AG04450 (cell line): ENCODE data around the gene NOXA1. TPM values are rescaled to one million over a fixed set of nuclear protein-coding genes. Genes with fewer than 3 reads are reported as not detected.
"Not testable (repeated sequence)": the region's sequence is repeated elsewhere in the genome, so short reads cannot be mapped to it uniquely, and the experiment has no call there.

Experiments used
- CTCF ChIA-PET: fragments of 300-600, 350-600 bp; formaldehyde crosslinking; extraction: SDS; loops from one replicate; lab custom pipeline; 2022; ENCODE audit warnings: antibody characterized with exemption, inconsistent platforms; lab: Charles Lee
- POLR2A ChIA-PET: fragments of 350-600 bp; formaldehyde crosslinking; extraction: SDS; loops from one replicate; lab custom pipeline; 2021; ENCODE audit warnings: antibody characterized with exemption, inconsistent platforms; lab: Yijun Ruan, JAX
- DNase-seq: peaks from one replicate; pipeline ENCODE4 v3.0.0-alpha.2; 2011; ENCODE audit warnings: low read depth, low spot score
- H3K27ac ChIP-seq: one replicate; pipeline ENCODE4 v1.5.1; 2012; ENCODE audit warnings: low read depth, low read length, control low read depth
- H3K27me3 ChIP-seq: one replicate; pipeline ENCODE4 v1.6.0; 2012; ENCODE audit warnings: low read length; ENCODE audit not compliant: control insufficient read depth, insufficient read depth
- H3K4me3 ChIP-seq: 2 replicates; pipeline ENCODE4 v1.5.1; 2011; ENCODE audit warnings: mild to moderate bottlenecking, low read depth, low read length, control low read depth
- H3K9me3 ChIP-seq: 2 replicates; pipeline ENCODE4 v1.5.1; 2012; ENCODE audit warnings: low read length; ENCODE audit not compliant: control insufficient read depth, insufficient read depth
- polyA plus RNA-seq: library from polyadenylated mRNA; depleted of rRNA; stranded (reverse); fragments of >200 nt; gene quantifications from 2 replicates; pipeline ENCODE4 v1.2.3, GENCODE V29; 2011
- TF ChIP-seq, protein P1 (sequence below): IDR thresholded peaks from 2 replicates; pipeline ENCODE4 v1.5.1; 2011; ENCODE audit warnings: low read depth, low read length, control low read depth, inconsistent platforms

The NOXA1 gene
- polyA plus RNA-seq, 1 experiment: 0.06 TPM

DNA sequence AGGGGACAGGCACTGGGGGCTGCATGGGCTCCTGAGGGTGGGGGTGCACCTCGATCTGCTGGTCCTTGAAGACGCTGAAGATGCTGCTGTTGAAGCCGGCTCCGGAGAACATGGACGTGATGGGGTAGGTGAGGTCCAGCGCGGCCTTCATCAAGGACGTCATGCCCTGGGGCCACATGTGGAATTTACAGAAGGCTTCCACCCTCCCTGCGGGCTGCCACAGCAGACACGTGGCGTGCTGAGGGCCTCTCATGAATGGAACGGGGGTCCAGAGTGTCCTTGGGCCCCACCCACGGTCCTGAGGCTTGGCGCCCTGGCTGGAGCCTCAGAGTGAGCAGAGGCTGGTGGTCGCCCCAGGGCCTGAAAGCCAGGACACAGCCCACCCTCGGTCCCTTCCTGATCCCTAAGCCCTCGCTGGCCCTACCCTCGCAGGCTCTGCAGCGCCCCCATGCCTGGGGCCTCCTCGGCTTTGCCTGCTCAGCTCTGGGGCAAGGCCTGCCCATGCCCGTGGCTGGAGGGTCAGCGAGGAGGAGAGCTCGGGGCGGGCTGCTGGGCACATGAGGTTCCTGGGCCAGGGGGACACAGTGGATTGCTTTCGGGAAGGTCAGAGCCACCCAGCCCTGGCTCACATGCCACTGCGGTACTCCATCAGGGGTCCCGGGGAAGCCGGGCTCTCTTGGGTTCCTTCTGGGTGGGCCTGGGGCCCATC is 41.3 kb downstream of the NOXA1 start:
- CTCF ChIA-PET: no interaction called here
- POLR2A ChIA-PET: no interaction called here
- TF ChIP-seq, protein P1, sequence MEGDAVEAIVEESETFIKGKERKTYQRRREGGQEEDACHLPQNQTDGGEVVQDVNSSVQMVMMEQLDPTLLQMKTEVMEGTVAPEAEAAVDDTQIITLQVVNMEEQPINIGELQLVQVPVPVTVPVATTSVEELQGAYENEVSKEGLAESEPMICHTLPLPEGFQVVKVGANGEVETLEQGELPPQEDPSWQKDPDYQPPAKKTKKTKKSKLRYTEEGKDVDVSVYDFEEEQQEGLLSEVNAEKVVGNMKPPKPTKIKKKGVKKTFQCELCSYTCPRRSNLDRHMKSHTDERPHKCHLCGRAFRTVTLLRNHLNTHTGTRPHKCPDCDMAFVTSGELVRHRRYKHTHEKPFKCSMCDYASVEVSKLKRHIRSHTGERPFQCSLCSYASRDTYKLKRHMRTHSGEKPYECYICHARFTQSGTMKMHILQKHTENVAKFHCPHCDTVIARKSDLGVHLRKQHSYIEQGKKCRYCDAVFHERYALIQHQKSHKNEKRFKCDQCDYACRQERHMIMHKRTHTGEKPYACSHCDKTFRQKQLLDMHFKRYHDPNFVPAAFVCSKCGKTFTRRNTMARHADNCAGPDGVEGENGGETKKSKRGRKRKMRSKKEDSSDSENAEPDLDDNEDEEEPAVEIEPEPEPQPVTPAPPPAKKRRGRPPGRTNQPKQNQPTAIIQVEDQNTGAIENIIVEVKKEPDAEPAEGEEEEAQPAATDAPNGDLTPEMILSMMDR: no peak

DNA sequence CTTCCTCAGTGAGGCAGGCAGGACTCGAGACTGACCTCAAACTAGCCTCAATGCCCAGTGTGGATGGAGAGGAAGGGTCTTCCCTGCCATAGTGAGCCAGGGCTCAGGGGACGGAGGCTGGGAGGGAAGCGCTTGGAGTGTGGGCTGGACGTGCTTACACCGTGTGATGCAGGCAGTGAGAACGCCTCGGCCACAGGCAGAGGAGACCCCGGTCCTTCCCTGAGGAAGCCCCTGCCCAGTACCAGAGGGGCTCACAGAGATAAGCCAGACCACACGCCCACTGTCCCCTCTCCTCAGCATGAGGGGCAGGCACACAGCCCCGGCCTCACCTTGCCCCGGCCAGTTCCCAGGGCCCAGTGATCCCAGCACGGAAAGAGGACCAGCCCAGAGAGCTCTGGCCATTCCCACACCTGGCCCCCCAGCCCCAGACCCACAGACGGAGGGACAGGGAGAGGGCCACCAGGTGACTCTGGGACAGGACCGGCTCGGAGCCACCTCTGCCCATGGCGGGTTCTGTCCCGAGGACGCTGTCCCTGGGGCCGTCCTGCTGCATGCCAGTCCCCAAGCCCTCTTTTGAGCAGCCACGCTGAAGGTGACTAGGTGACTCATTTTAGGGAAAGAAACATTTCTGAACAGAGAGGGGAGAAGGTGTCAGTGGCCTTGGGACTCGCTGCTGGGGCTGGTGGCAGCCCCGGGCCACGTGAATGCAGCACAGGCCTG is 42.0 kb downstream of the NOXA1 start:
- no peak for DNase-seq
- CTCF ChIA-PET: no interaction called here
- Histone ChIP-seq H3K9me3 (peaks cover 7% of the 10 kb centered on the region; the same call in 1 of the 2 replicates), H3K27ac (no peak overlapping the region), H3K4me3 (no peak overlapping the region), H3K27me3 (peaks cover 15% of the 10 kb centered on the region)
- TF ChIP-seq, protein P1: no peak
- POLR2A ChIA-PET: no interaction called here

More for the DNA sequence above, 41.3 kb downstream of the NOXA1 start:
- peaks cover 15% of the 10 kb centered on the region for H3K27me3 ChIP-seq
- DNase-seq: no peak
- H3K4me3 ChIP-seq: no peak overlapping the region
- peaks cover 7% of the 10 kb centered on the region; the same call in 1 of the 2 replicates for H3K9me3 ChIP-seq
- H3K27ac ChIP-seq: no peak overlapping the region

DNA sequence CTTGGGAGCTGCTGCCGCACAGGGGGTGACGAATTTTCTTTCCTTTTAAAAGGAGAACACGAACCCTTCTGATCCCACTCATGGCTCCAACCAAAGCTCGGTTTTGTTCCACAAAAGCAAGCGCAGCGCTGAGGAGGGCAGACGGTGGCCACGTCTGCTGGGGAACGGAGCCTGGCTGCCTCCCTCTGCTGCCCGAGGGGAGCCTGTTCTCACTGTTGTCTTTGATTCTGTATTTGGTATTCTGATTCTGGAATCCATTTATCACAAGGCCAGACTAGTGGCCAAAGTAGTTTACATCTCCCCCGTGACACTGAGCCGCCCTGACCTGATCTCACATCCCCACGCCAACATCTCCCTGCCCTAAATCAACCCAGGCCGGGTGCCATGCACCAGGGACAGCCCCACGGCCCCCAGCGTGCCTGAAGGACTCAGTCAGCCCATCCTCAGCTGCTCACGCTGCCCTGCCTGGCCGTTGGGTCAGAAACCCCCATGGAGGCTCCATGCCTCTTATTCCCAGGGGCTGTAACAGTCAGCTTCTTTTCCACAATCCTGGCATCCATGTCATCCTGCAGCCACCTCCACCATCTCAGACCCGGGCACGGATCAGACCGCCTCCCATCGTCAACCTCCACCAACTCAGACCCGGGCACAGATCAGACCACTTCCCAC is 42.7 kb downstream of the NOXA1 start:
- CTCF ChIA-PET: interaction anchor here (0.6 kb wide), 1 partner anchor 9 kb away, joined by 6 read pairs; no protein-coding TSS in a partner anchor
- Histone ChIP-seq H3K9me3 (peaks cover 7% of the 10 kb centered on the region; the same call in 1 of the 2 replicates), H3K27me3 (peaks cover 17% of the 10 kb centered on the region), H3K4me3 (no peak overlapping the region), H3K27ac (no peak overlapping the region)
- POLR2A ChIA-PET: no interaction called here
- TF ChIP-seq, protein P1: no peak
- no peak for DNase-seq

DNA sequence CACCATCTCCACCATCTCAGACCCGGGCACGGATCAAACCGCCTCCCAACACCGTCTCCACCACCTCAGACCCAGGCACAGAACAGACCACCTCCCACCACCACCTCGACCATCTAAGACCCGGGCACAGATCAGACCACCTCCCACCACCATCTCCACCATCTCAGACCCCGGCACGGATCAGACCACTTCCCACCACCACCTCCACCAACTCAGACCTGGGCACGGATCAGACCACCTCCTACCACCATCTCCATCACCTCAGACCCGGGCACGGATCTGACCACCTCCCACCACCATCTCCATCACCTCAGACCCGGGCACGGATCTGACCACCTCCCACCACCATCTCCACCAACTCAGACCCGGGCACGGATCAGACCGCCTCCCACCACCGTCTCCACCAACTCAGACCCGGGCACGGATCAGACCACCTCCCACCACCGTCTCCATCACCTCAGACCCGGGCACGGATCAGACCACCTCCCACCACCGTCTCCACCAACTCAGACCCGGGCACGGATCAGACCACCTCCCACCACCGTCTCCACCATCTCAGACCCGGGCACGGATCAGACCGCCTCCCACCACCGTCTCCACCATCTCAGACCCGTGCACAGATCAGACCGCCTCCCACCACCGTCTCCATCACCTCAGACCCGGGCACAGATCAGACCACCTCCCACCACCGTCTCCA is 43.3 kb downstream of the NOXA1 start:
- POLR2A ChIA-PET, CTCF ChIA-PET: not testable (repeated sequence)

DNA sequence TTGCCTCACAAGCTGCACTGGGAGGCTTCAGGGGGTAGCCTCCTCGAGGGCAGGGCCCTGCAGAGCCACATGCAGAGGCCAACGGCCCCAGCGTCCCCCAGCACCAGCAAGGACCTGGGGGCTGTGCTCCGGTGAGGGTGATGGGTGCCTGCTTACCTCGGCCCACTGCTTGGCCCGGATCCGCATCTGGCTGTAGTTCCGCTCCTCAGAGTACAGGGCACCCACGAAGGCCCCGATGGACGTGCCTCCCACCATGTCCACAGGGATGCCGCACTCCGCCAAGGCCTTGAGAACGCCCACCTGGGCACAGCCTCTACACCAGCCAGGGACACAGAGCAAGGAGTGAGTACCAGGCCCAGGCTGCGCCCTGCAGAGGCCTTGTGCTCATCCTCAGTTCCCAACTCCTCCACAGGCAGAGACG is 44.0 kb downstream of the NOXA1 start:
- no peak for DNase-seq

More for the DNA sequence above, 43.3 kb downstream of the NOXA1 start:
- DNase-seq, H3K9me3 ChIP-seq, H3K27ac ChIP-seq, H3K4me3 ChIP-seq: not testable (repeated sequence)
- peaks cover 20% of the 10 kb centered on the region for H3K27me3 ChIP-seq

More for the DNA sequence above, 44.0 kb downstream of the NOXA1 start:
- ChIA-PET POLR2A (no interaction called here), CTCF (no interaction called here)
- Histone ChIP-seq H3K27ac (no peak overlapping the region), H3K4me3 (no peak overlapping the region), H3K27me3 (peaks cover 20% of the 10 kb centered on the region), H3K9me3 (peaks cover 3% of the 10 kb centered on the region; the same call in 1 of the 2 replicates)
- TF ChIP-seq, protein P1: no peak
